Nephron (organoid): ENCODE results near the gene INO80D.
"Not testable (repeated sequence)": the region's sequence is repeated elsewhere in the genome, so short reads cannot be mapped to it uniquely, and the experiment has no call there.

Source experiments
- H3K27ac Mint-ChIP-seq, 3 experiments: 2 replicates each; pipeline ENCODE4 v1.8.0; 2020; ENCODE audit warnings: mixed read lengths in 3 of 3, mild to moderate bottlenecking in 2 of 3, moderate library complexity in 1 of 3
- H3K27me3 Mint-ChIP-seq: 2 replicates; pipeline ENCODE4 v1.8.0; 2021; ENCODE audit warnings: low read depth, mild to moderate bottlenecking, moderate library complexity, mixed read lengths
- H3K36me3 Mint-ChIP-seq: 2 replicates; pipeline ENCODE4 v1.8.0; 2020; ENCODE audit warnings: low read depth, mixed read lengths
- H3K4me1 Mint-ChIP-seq: 2 replicates; pipeline ENCODE4 v1.8.0; 2020; ENCODE audit warnings: mixed read lengths
- H3K4me3 Mint-ChIP-seq, 3 experiments: 2 replicates each; pipeline ENCODE4 v1.8.0; 2020; ENCODE audit warnings: mild to moderate bottlenecking in 3 of 3, mixed read lengths in 3 of 3, moderate library complexity in 2 of 3
- H3K9me3 Mint-ChIP-seq: 2 replicates; pipeline ENCODE4 v1.8.0; 2020; ENCODE audit warnings: mixed read lengths
- TF ChIP-seq, protein P1 (sequence below), 3 experiments: fragments of 200-600 bp; sonication (generic); IDR thresholded peaks; one replicate each; pipeline ENCODE4 v1.5.0; 2021; ENCODE audit warnings: antibody characterized with exemption in 3 of 3; ENCODE audit not compliant: unreplicated experiment in 3 of 3

INO80D gene

DNA sequence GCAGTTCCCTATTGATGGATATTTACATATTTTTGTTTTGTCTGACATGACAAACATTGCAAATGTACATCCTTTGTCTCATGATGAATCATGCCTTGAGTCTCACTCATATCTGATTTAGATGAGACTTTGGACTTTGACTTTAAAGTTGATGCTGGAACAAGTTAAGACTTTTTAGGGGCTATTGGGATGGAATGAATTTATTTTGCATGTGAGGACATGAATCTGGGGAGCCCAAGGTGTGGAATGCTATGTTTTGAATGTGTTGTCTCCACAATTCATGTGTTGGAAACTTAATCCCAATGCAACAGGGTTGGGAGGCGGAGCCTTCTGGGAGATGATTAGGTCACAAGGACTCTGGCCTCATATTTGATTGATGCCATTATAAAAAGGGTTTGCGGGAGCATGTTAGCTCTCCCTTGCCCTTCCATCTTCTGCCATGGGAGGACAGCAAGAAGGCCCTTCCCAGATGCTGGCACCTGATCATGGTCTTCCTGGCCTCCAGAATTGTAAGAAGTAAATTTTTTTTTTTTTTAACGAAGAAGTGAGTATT, 29.1 kb upstream of the INO80D start:
- H3K4me3 Mint-ChIP-seq = no peak overlapping the region
- H3K27ac Mint-ChIP-seq = no peak overlapping the region
- no peaks in the 10 kb centered on the region for H3K4me1 Mint-ChIP-seq
- H3K9me3 Mint-ChIP-seq = no peaks in the 10 kb centered on the region
- H3K36me3 Mint-ChIP-seq = peaks cover 52% of the 10 kb centered on the region
- H3K27me3 Mint-ChIP-seq = no peaks in the 10 kb centered on the region
- TF ChIP-seq, protein P1, sequence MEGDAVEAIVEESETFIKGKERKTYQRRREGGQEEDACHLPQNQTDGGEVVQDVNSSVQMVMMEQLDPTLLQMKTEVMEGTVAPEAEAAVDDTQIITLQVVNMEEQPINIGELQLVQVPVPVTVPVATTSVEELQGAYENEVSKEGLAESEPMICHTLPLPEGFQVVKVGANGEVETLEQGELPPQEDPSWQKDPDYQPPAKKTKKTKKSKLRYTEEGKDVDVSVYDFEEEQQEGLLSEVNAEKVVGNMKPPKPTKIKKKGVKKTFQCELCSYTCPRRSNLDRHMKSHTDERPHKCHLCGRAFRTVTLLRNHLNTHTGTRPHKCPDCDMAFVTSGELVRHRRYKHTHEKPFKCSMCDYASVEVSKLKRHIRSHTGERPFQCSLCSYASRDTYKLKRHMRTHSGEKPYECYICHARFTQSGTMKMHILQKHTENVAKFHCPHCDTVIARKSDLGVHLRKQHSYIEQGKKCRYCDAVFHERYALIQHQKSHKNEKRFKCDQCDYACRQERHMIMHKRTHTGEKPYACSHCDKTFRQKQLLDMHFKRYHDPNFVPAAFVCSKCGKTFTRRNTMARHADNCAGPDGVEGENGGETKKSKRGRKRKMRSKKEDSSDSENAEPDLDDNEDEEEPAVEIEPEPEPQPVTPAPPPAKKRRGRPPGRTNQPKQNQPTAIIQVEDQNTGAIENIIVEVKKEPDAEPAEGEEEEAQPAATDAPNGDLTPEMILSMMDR (IDR thresholded peaks at IDR 0.05; ENCODE audit: unreplicated experiment in 3 of 3) = no peak

DNA sequence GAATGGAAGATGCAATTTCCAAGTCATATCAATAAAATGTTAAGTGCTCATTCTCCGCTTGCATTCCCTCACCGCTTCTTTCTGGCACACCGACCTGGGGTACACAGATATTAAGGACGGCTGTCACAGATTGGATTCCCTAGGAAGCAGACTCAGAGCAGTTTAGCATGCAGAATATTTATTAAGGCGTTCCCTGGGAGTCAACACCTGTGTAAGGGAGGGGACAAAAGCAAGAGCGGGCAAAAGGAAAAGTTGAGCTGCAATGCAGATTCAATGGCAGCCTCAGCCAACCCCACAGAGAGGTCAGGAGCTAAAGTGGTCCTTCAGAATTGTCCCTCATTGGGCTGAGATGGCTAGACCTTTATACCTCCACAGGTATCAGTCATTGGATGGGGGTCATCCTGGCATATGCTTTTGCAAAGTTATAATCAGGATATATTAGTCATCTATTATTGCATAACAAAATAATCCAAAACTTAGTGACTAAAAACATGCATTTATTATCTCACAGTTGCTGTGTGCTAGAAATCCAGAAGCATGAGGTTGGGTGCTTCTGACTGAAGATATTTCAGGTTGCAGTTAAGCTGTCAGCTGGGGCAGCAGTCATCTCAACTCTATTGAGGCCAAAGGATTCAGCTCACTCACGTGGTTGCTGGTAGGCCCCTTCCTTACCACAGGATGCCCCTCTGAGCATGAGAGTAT, 27.0 kb upstream of the INO80D start:
- Mint-ChIP-seq H3K36me3 (peaks cover 42% of the 10 kb centered on the region), H3K9me3 (no peaks in the 10 kb centered on the region), H3K4me1 (no peaks in the 10 kb centered on the region), H3K27me3 (no peaks in the 10 kb centered on the region), H3K4me3 (no peak overlapping the region), H3K27ac (no peak overlapping the region)
- TF ChIP-seq, protein P1 (IDR thresholded peaks at IDR 0.05; ENCODE audit: unreplicated experiment in 3 of 3) = no peak

DNA sequence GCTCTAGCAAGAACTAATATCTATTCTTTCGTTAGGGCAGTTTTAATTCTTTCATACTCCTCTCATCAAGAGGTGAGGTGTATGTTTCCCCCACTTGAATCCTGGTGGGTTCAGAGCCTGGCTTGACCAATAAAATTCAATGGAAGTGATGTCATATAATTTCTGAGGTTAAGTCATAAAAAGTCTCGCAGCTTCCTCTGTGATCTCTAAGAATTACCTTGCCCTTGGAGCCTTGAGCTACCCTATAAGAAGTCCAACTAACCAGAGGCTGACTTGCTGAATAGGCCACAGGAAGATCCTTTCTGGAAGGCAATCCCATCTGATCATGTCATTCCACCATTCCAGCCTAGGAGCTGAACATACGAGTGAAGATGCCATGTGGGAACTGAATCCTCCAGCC, 26.1 kb upstream of the INO80D start:
- no peaks in the 10 kb centered on the region for H3K4me1 Mint-ChIP-seq
- TF ChIP-seq, protein P1 (IDR thresholded peaks at IDR 0.05; ENCODE audit: unreplicated experiment in 3 of 3) = no peak
- H3K36me3 Mint-ChIP-seq = peaks cover 36% of the 10 kb centered on the region
- H3K27me3 Mint-ChIP-seq = no peaks in the 10 kb centered on the region
- H3K27ac Mint-ChIP-seq = no peak overlapping the region
- H3K4me3 Mint-ChIP-seq = no peak overlapping the region
- no peaks in the 10 kb centered on the region for H3K9me3 Mint-ChIP-seq

DNA sequence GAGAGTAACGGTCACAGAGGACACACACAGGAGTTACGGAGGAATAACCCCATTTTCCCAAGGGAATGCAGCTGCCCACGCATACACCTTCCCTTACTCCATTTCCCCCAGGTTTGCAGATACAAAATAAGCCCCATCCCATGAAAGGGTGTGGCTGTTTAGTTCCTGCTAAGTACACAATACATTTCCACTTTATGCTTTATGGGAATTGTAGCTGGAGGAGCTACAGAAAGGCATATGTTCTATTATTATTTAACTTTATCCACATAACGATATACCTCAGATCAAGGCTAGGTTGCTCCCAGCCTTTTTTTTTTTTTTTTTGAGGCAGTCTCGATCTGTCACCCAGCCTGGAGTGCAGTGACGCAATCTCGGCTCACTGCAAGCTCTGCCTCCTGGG, 22.7 kb upstream of the INO80D start:
- Mint-ChIP-seq H3K27me3 (no peaks in the 10 kb centered on the region), H3K4me1 (no peaks in the 10 kb centered on the region), H3K9me3 (no peaks in the 10 kb centered on the region), H3K27ac (no peak overlapping the region), H3K36me3 (peaks cover 14% of the 10 kb centered on the region), H3K4me3 (no peak overlapping the region)
- TF ChIP-seq, protein P1 (IDR thresholded peaks at IDR 0.05; ENCODE audit: unreplicated experiment in 3 of 3) = no peak

DNA sequence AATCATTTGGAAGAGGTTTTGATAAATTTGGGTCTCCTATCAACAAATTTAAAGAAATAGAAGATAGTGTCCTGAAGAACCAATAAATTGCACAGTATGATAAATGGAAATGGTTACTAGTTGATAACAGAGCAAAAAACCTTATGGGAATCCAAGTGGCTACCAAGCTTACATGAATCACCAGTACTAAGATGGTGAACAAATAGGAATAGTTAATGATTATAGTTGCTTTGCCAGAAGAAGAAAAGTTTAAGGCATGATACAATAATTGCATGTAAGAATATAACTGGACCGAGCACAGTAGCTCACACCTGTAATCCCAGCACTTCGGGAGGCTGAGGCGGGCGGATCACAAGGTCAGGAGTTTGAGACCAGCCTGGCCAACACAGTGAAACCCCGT, 19.6 kb upstream of the INO80D start:
- Mint-ChIP-seq H3K27me3 (no peaks in the 10 kb centered on the region), H3K4me1 (no peaks in the 10 kb centered on the region), H3K27ac (no peak overlapping the region), H3K36me3 (peaks cover 5% of the 10 kb centered on the region), H3K9me3 (no peaks in the 10 kb centered on the region), H3K4me3 (no peak overlapping the region)
- TF ChIP-seq, protein P1 (IDR thresholded peaks at IDR 0.05; ENCODE audit: unreplicated experiment in 3 of 3) = no peak

DNA sequence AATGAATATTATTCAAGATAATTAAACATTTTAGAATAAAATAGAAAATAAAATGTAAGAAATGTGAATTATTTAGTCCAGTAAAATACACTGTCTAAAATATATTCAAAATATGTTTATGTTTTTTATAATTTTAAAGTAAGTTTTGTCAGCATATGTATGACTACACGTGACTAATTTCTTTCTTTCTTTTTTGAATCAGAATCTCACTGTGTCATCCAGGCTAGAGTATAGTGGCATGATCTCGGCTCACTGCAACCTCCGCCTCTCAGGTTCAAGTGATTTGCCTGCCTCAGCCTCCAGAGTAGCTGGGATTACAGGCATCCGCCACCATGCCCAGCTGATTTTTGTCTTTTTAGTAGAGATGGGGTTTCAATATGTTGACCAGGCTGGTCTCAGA, 19.1 kb upstream of the INO80D start:
- H3K4me3 Mint-ChIP-seq = no peak overlapping the region
- no peaks in the 10 kb centered on the region for H3K9me3 Mint-ChIP-seq
- H3K36me3 Mint-ChIP-seq = peaks cover 5% of the 10 kb centered on the region
- H3K4me1 Mint-ChIP-seq = no peaks in the 10 kb centered on the region
- H3K27ac Mint-ChIP-seq = no peak overlapping the region
- TF ChIP-seq, protein P1 (IDR thresholded peaks at IDR 0.05; ENCODE audit: unreplicated experiment in 3 of 3) = no peak
- no peaks in the 10 kb centered on the region for H3K27me3 Mint-ChIP-seq

DNA sequence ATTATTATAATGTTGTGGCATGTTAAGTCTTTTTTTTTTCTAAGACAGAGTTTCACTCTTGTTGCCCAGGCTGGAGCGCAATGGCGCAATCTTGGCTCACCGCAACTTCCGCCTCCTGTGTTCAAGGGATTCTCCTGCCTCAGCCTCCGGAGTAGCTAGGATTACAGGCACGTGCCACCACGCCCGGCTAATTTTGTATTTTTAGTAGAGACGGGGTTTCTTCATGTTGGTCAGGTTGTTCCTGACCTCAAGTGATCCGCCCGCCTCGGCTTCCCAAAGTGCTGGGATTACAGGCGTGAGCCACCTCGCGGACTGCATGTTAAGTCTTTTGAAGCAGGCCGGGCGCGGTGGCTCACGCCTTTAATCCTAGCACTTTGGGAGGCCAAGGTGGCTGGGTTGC, 12.9 kb upstream of the INO80D start:
- not testable (repeated sequence) for H3K36me3 Mint-ChIP-seq, H3K4me3 Mint-ChIP-seq, H3K27me3 Mint-ChIP-seq, H3K9me3 Mint-ChIP-seq, H3K27ac Mint-ChIP-seq
- peaks cover 13% of the 10 kb centered on the region for H3K4me1 Mint-ChIP-seq
